SK-N-SH (cell line): ENCODE data around the gene ASB18. TPM values are rescaled to one million over a fixed set of nuclear protein-coding genes. Genes with fewer than 3 reads are reported as not detected.

ENCODE experiments used
- CTCF ChIA-PET: fragments of 300-600, 350-600 bp; formaldehyde crosslinking; extraction: SDS; loops from one replicate; lab custom pipeline; 2021; lab: Yijun Ruan, JAX
- POLR2A ChIA-PET: fragments of 350-600 bp; sonication (Branson Sonifier 250); formaldehyde crosslinking; extraction: SDS; loops from one replicate; lab custom pipeline; 2020; ENCODE audit warnings: antibody characterized with exemption, inconsistent platforms; lab: Yijun Ruan, JAX
- DNase-seq: peaks from one replicate; pipeline ENCODE4 v3.0.0; 2012
- H2AFZ ChIP-seq: fragments of 200-600 bp; sonication (generic); 2 replicates; pipeline ENCODE4 v1.8.1; 2016; ENCODE audit warnings: antibody characterized with exemption, mild to moderate bottlenecking, low read depth
- H3F3A ChIP-seq: fragments of 200-600 bp; sonication (generic); replicated peaks from 2 replicates; pipeline ENCODE3; 2016; ENCODE audit warnings: antibody characterized with exemption, mild to moderate bottlenecking; ENCODE audit not compliant: insufficient read depth
- H3K27ac ChIP-seq, 2 experiments: fragments of 200-500 bp in 1 of 2; fragments of 200-600 bp in 1 of 2; sonication (Bioruptor generic) in 1 of 2; sonication (generic), shearing (Covaris generic) in 1 of 2; 2 replicates each; pipeline versions ENCODE4 v1.5.1 to v1.6.1; 2014 to 2016; ENCODE audit warnings: low read depth in 2 of 2, inconsistent platforms in 1 of 2, low read length in 1 of 2, mild to moderate bottlenecking in 1 of 2, mixed read lengths in 1 of 2
- H3K27me3 ChIP-seq: fragments of 200-600 bp; sonication (generic), shearing (Covaris generic); 2 replicates; pipeline ENCODE4 v1.6.1; 2016; ENCODE audit warnings: mixed run types; ENCODE audit not compliant: insufficient read depth
- H3K36me3 ChIP-seq, 2 experiments: fragments of 200-500 bp in 1 of 2; fragments of 200-600 bp in 1 of 2; sonication (Bioruptor generic) in 1 of 2; sonication (generic) in 1 of 2; replicated peaks in 1 of 2; 2 replicates each; pipeline versions ENCODE3 to v1.5.1; 2014 to 2016; ENCODE audit warnings: low read length in 1 of 2, mild to moderate bottlenecking in 1 of 2; ENCODE audit not compliant: insufficient read depth in 2 of 2, control insufficient read depth in 1 of 2
- H3K4me1 ChIP-seq, 2 experiments: fragments of 200-500 bp in 1 of 2; fragments of 200-600 bp in 1 of 2; sonication (Bioruptor generic) in 1 of 2; sonication (generic), shearing (Covaris generic) in 1 of 2; 2 replicates each; pipeline versions ENCODE4 v1.5.1 to v1.6.1; 2014 to 2016; ENCODE audit warnings: low read depth in 1 of 2, low read length in 1 of 2, mixed run types in 1 of 2; ENCODE audit not compliant: insufficient read depth in 2 of 2, control insufficient read depth in 1 of 2
- H3K4me2 ChIP-seq: fragments of 200-600 bp; sonication (generic), shearing (Covaris generic); 2 replicates; pipeline ENCODE4 v1.6.1; 2017; ENCODE audit warnings: mixed run types
- H3K4me3 ChIP-seq, 2 experiments: fragments of 200-500 bp in 1 of 2; fragments of 200-600 bp in 1 of 2; sonication (Bioruptor generic) in 1 of 2; sonication (generic), shearing (Covaris generic) in 1 of 2; 2 replicates each; pipeline versions ENCODE4 v1.5.1 to v1.8.1; 2014 to 2016; ENCODE audit warnings: low read depth in 2 of 2, inconsistent platforms in 1 of 2, low read length in 1 of 2, mild to moderate bottlenecking in 1 of 2, mixed read lengths in 1 of 2, moderate library complexity in 1 of 2
- H3K79me2 ChIP-seq: fragments of 200-600 bp; sonication (generic); 2 replicates; pipeline ENCODE4 v1.8.1; 2017; ENCODE audit warnings: mild to moderate bottlenecking; ENCODE audit not compliant: insufficient read depth
- H3K9ac ChIP-seq: fragments of 200-600 bp; sonication (generic); 2 replicates; pipeline ENCODE4 v1.6.1; 2017; ENCODE audit warnings: mixed run types
- H3K9me2 ChIP-seq: fragments of 200-600 bp; sonication (generic); 2 replicates; pipeline ENCODE4 v1.6.1; 2017; ENCODE audit warnings: mixed run types
- H3K9me3 ChIP-seq: fragments of 200-600 bp; sonication (generic); 2 replicates; pipeline ENCODE4 v1.6.1; 2017; ENCODE audit warnings: mixed run types, mild to moderate bottlenecking, moderate library complexity
- H4K20me1 ChIP-seq: fragments of 200-600 bp; sonication (generic); 2 replicates; pipeline ENCODE4 v1.6.1; 2017; ENCODE audit warnings: mild to moderate bottlenecking, mixed run types; ENCODE audit not compliant: insufficient read depth
- EP300 ChIP-seq, 2 experiments: IDR thresholded peaks; 2 replicates each; pipeline versions ENCODE4 v1.4.0 to v1.6.1; 2012; ENCODE audit warnings: borderline replicate concordance in 1 of 2, low read depth in 1 of 2, low read length in 1 of 2
- EZH2phosphoT487 ChIP-seq: fragments of 200-600 bp; sonication (generic); IDR thresholded peaks from 2 replicates; pipeline ENCODE4 v1.6.1; 2017; ENCODE audit warnings: low read depth, mixed run types, mild to moderate bottlenecking, antibody characterized with exemption, moderate library complexity, borderline replicate concordance
- FOSL2 ChIP-seq: IDR thresholded peaks from 2 replicates; pipeline ENCODE4 v1.4.0; 2012; ENCODE audit warnings: low read depth, mild to moderate bottlenecking, moderate library complexity, borderline replicate concordance
- FOXM1 ChIP-seq: IDR thresholded peaks from 2 replicates; pipeline ENCODE4 v1.4.0; 2012; ENCODE audit warnings: low read depth, mild to moderate bottlenecking
- GATA2 ChIP-seq: sonication (generic); formaldehyde crosslinking; IDR thresholded peaks from 2 replicates; pipeline ENCODE4 v1.5.0; 2020; ENCODE audit warnings: mild to moderate bottlenecking, missing genetic modification reagents
- MAX ChIP-seq: IDR thresholded peaks from 2 replicates; pipeline ENCODE4 v1.4.0; 2012; ENCODE audit warnings: low read depth
- MEF2A ChIP-seq: IDR thresholded peaks from 2 replicates; pipeline ENCODE4 v1.4.0; 2012; ENCODE audit warnings: low read depth, borderline replicate concordance
- MXI1 ChIP-seq: IDR thresholded peaks from 2 replicates; pipeline ENCODE4 v1.6.1; 2012; ENCODE audit warnings: mild to moderate bottlenecking, low read depth, low read length, improper control_type of control experiment
- NFIC ChIP-seq: IDR thresholded peaks from 2 replicates; pipeline ENCODE4 v1.4.0; 2012; ENCODE audit warnings: borderline replicate concordance
- NRF1 ChIP-seq: IDR thresholded peaks from 2 replicates; pipeline ENCODE4 v1.6.1; 2012; ENCODE audit warnings: low read depth, mild to moderate bottlenecking, low read length
- PBX3 ChIP-seq: IDR thresholded peaks from 2 replicates; pipeline ENCODE4; 2012
- POLR2AphosphoS5 ChIP-seq: IDR thresholded peaks from 2 replicates; pipeline ENCODE4 v1.6.1; 2012; ENCODE audit warnings: low read depth, low read length
- RAD21 ChIP-seq: IDR thresholded peaks from 2 replicates; pipeline ENCODE4 v1.6.1; 2012; ENCODE audit warnings: mild to moderate bottlenecking, low read length
- RFX5 ChIP-seq: IDR thresholded peaks from 2 replicates; pipeline ENCODE4 v1.6.1; 2012; ENCODE audit warnings: mild to moderate bottlenecking, improper control_type of control experiment, low read length
- RXRA ChIP-seq: IDR thresholded peaks from 2 replicates; pipeline ENCODE4 v1.4.0; 2012; ENCODE audit warnings: low read depth, mild to moderate bottlenecking, borderline replicate concordance
- SMC3 ChIP-seq: IDR thresholded peaks from 2 replicates; pipeline ENCODE4 v1.6.1; 2012; ENCODE audit warnings: low read depth, low read length, improper control_type of control experiment
- TCF12 ChIP-seq: IDR thresholded peaks from 2 replicates; pipeline ENCODE4 v1.4.0; 2012
- TEAD4 ChIP-seq: IDR thresholded peaks from 2 replicates; pipeline ENCODE4 v1.4.0; 2012; ENCODE audit warnings: mild to moderate bottlenecking, borderline replicate concordance; ENCODE audit not compliant: insufficient read depth
- WGBS: methylation state at CpG from one replicate; pipeline ENCODE4 v1.1.6; 2017; ENCODE audit warnings: low lambda C conversion rate; 5-methylcytosine and 5-hydroxymethylcytosine counted together
- polyA plus RNA-seq, 3 experiments: library from polyadenylated mRNA; depleted of rRNA; stranded (reverse); fragments of >200 nt; gene quantifications; 2 replicates each; pipeline ENCODE4 v1.2.3, GENCODE V29; 2012
- TF ChIP-seq, protein P1 (sequence below): fragments of 200-600 bp; sonication (generic); IDR thresholded peaks from 2 replicates; pipeline ENCODE4 v1.6.1; 2017; ENCODE audit warnings: antibody characterized with exemption, mild to moderate bottlenecking, moderate library complexity

ASB18 gene
- polyA plus RNA-seq, 1 of the 3 experiments (the other 2 are of a cell fraction) = not detected

DNA sequence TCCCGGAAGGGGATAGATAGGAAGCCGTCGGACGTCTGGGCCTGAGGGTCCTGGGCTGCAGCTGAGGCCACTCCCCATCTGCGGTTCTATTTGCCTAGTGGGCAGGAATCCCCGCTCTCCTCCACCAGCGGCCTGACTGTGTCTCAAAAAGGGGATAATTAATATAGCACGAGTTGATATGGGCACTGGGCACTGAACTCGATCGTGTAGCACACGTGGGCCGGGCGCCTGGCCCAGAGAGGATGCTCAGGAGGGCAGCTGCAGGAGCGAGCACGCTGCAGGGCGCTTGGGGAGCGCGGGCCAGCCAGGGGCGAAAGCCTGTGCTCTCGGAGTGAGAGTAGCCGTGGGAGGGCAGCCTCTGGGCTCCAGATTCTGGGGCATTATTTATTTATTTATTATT lies 87.3 kb downstream of the ASB18 start (continued):
- no peak for TF ChIP-seq MAX
- no peak for TF ChIP-seq MXI1
- no peak for TF ChIP-seq NRF1

GRCh38 chr2:236176417-236176816 lies 87.8 kb downstream of the ASB18 start:
- Histone ChIP-seq H4K20me1 (no peaks in the 10 kb centered on the region), H3K27me3 (peaks cover 33% of the 10 kb centered on the region), H3K4me1 (peaks cover 0 to 16% of the 10 kb centered on the region in 2 experiments; a peak in 3 of 4 replicates), H3K36me3 (no peaks in the 10 kb centered on the region), H3K79me2 (no peaks in the 10 kb centered on the region), H3K9ac (no peak overlapping the region), H3K4me3 (peak overlapping the region in 1 of 2 experiments; percentile 17; a peak in 1 of 4 replicates), H3K9me3 (no peaks in the 10 kb centered on the region), H3K9me2 (no peaks in the 10 kb centered on the region), H3K27ac (no peak overlapping the region), H3F3A (peaks cover 33% of the 10 kb centered on the region), H2AFZ (no peak overlapping the region), H3K4me2 (no peak overlapping the region)
- peak; percentile 85 for DNase-seq
- POLR2A ChIA-PET = no interaction called here
- 10% methylated on average over 7 of the region's 7 CpGs for WGBS
- TF ChIP-seq, protein P1, sequence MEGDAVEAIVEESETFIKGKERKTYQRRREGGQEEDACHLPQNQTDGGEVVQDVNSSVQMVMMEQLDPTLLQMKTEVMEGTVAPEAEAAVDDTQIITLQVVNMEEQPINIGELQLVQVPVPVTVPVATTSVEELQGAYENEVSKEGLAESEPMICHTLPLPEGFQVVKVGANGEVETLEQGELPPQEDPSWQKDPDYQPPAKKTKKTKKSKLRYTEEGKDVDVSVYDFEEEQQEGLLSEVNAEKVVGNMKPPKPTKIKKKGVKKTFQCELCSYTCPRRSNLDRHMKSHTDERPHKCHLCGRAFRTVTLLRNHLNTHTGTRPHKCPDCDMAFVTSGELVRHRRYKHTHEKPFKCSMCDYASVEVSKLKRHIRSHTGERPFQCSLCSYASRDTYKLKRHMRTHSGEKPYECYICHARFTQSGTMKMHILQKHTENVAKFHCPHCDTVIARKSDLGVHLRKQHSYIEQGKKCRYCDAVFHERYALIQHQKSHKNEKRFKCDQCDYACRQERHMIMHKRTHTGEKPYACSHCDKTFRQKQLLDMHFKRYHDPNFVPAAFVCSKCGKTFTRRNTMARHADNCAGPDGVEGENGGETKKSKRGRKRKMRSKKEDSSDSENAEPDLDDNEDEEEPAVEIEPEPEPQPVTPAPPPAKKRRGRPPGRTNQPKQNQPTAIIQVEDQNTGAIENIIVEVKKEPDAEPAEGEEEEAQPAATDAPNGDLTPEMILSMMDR = peak; percentile 77
- TF ChIP-seq RXRA (no peak), MXI1 (no peak), MAX (no peak), NFIC (peak; percentile 19; the same call in 1 of the 2 replicates), RAD21 (peak; percentile 45), TCF12 (no peak), SMC3 (peak; percentile 19; the same call in 1 of the 2 replicates), FOXM1 (no peak)
- CTCF ChIA-PET = interaction anchor here (0.6 to 17.1 kb wide), 22 partner anchors 11 to 433 kb away, joined by 3 to 372 read pairs (median 5); no protein-coding TSS in a partner anchor

GRCh38 chr2:236175548-236176150 lies 88.6 kb downstream of the ASB18 start:
- CTCF ChIA-PET = interaction anchor here (0.6 to 17.1 kb wide), 19 partner anchors 10 to 433 kb away, joined by 3 to 372 read pairs (median 5); no protein-coding TSS in a partner anchor
- peaks cover 41% of the 10 kb centered on the region for H3K27me3 ChIP-seq
- no peak overlapping the region for H3K9ac ChIP-seq
- H3K36me3 ChIP-seq = no peaks in the 10 kb centered on the region
- POLR2A ChIA-PET = no interaction called here
- no peaks in the 10 kb centered on the region for H3K9me2 ChIP-seq
- H4K20me1 ChIP-seq = no peaks in the 10 kb centered on the region
- no peak overlapping the region for H3K4me3 ChIP-seq
- no peaks in the 10 kb centered on the region for H3K9me3 ChIP-seq
- H2AFZ ChIP-seq = no peak overlapping the region
- no peaks in the 10 kb centered on the region for H3K79me2 ChIP-seq
- DNase-seq = peak; percentile 23
- H3K4me2 ChIP-seq = no peak overlapping the region
- H3F3A ChIP-seq = peaks cover 33% of the 10 kb centered on the region
- no peak overlapping the region for H3K27ac ChIP-seq
- peaks cover 0 to 16% of the 10 kb centered on the region in 2 experiments; a peak in 3 of 4 replicates for H3K4me1 ChIP-seq
- WGBS = 69% methylated on average over 4 of the region's 6 CpGs
- no peak for TF ChIP-seq POLR2AphosphoS5
- no peak for TF ChIP-seq MXI1
- no peak for TF ChIP-seq TEAD4
- no peak for TF ChIP-seq FOSL2
- TF ChIP-seq EP300 (IDR thresholded peaks at IDR 0.05; ENCODE audit: borderline replicate concordance in 1 of 2, low read depth in 1 of 2, low read length in 1 of 2) = no peak
- TF ChIP-seq GATA2 (CRISPR knock-in tag) = no peak
- no peak for TF ChIP-seq EZH2phosphoT487
- TF ChIP-seq PBX3 = no peak
- TF ChIP-seq RFX5 = no peak
- no peak for TF ChIP-seq NFIC
- no peak for TF ChIP-seq MEF2A
